AG04449 (cell line): ENCODE results near the gene YTHDF2.

Experiments
- CTCF ChIA-PET: fragments of 350-600 bp; formaldehyde crosslinking; extraction: SDS; loops from one replicate; lab custom pipeline; 2021; ENCODE audit warnings: antibody characterized with exemption; lab: Yijun Ruan, JAX
- POLR2A ChIA-PET: fragments of 400-600, 350-600 bp; formaldehyde crosslinking; extraction: SDS; loops from one replicate; lab custom pipeline; 2020; ENCODE audit warnings: antibody characterized with exemption, inconsistent platforms; lab: Yijun Ruan, JAX
- DNase-seq: peaks from one replicate; pipeline ENCODE4 v3.0.0-alpha.2; 2010; ENCODE audit warnings: low read depth, low spot score
- H3K4me3 ChIP-seq: 2 replicates; pipeline ENCODE4 v1.5.1; 2011; ENCODE audit warnings: low read depth, mild to moderate bottlenecking, control low read depth, low read length
- TF ChIP-seq, protein P1 (sequence below): IDR thresholded peaks from one replicate; pipeline ENCODE4 v1.5.1; 2011; ENCODE audit warnings: mild to moderate bottlenecking, moderate library complexity, low read length, control low read depth, inconsistent platforms; ENCODE audit not compliant: insufficient read depth; ENCODE audit errors: missing control alignments

Gene YTHDF2

DNA sequence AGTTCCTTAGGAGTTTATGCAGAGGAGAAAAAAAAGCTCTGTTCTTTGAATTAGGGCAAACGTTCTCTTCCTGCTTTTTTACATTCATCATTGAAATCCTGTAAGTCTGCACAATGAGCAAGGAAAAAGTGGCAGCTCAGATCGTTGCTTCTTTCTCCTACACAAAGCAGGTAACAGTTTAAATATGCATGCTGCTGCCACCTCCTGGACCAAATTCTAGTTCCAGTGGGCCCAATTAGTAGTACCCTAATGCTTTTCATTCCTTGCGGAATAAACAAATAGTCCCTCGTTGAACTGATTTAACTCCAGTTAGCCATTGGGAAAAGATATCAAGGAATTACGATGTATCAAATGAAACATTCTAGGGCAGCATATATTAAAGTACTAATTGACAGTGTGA is 20.1 kb downstream of the YTHDF2 start:
- no peak for DNase-seq
- TF ChIP-seq, protein P1, sequence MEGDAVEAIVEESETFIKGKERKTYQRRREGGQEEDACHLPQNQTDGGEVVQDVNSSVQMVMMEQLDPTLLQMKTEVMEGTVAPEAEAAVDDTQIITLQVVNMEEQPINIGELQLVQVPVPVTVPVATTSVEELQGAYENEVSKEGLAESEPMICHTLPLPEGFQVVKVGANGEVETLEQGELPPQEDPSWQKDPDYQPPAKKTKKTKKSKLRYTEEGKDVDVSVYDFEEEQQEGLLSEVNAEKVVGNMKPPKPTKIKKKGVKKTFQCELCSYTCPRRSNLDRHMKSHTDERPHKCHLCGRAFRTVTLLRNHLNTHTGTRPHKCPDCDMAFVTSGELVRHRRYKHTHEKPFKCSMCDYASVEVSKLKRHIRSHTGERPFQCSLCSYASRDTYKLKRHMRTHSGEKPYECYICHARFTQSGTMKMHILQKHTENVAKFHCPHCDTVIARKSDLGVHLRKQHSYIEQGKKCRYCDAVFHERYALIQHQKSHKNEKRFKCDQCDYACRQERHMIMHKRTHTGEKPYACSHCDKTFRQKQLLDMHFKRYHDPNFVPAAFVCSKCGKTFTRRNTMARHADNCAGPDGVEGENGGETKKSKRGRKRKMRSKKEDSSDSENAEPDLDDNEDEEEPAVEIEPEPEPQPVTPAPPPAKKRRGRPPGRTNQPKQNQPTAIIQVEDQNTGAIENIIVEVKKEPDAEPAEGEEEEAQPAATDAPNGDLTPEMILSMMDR, result no peak
- no peak overlapping the region for H3K4me3 ChIP-seq
- POLR2A ChIA-PET, result no interaction called here
- CTCF ChIA-PET, result interaction anchor here (0.9 to 3.4 kb wide), 4 partner anchors 16 to 121 kb away, joined by 3 to 20 read pairs (median 8); partner anchors contain the start of gene YTHDF2

DNA sequence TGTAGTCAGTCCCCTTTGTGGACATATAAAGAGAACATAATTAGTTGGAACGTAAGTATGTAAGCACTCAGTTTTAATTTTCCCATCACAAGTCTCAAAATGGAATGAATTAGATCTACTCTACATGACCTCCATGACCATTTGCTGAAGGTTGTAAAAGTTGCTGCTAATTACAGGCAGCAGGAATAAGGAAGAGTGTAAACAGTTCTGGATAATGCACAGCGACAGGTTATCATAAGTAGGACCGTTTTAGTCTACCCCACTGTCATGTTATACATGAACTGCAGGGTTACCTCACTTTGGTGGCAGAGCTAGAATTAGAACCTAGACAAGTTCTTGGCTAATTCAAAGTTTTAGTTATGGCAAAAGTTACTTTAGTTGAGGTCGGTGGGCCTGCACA is 21.7 kb downstream of the YTHDF2 start:
- CTCF ChIA-PET, result interaction anchor here (0.7 to 2.5 kb wide), 5 partner anchors 22 to 119 kb away, joined by 3 to 7 read pairs (median 4); partner anchors contain the start of gene YTHDF2
- POLR2A ChIA-PET, result no interaction called here

DNA sequence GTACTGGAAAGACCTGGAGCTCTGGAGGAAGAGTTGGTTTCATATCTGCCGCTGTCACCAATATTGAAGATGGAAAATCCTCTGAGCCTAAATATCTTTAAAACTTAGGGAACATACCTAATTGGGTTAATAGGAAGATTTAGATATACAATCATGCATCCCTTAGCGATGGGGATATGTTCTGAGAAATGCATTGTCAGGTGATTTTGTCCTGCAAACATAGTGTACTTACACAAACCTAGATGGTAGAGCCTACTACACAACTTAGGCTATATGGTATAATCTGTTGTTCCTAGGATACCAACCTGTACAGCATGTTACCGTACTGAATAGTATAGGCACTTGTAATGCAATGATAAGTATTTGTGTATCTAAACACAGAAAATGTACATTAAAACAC is 22.5 kb downstream of the YTHDF2 start:
- no peak for DNase-seq
- TF ChIP-seq, protein P1, result no peak
- ChIA-PET POLR2A (no interaction called here), CTCF (interaction anchor here (0.9 to 2.5 kb wide), 4 partner anchors 22 to 118 kb away, joined by 3 to 7 read pairs (median 5); partner anchors contain the start of gene YTHDF2)
- no peak overlapping the region for H3K4me3 ChIP-seq

More for the DNA sequence above, 21.7 kb downstream of the YTHDF2 start:
- DNase-seq, result no peak
- H3K4me3 ChIP-seq, result no peak overlapping the region
- TF ChIP-seq, protein P1, result no peak

DNA sequence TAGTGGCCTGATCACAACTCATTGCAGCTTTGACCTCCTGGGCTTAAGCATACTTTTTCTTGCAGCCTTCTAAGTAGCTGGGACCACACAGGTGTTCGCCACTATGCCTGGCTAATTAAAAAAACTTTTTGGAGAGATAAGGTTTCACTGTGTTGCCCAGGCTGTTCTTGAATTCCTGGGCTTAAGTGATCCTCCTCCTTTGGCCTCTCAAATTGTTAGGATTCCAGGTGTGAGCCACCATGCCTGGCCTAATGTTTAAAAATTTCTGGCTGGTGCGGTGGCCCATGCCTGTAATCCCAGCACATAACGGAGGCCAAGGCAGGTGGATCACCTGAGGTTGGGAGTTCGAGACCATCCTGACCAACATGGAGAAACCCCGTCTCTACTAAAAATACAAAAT is 24.4 kb downstream of the YTHDF2 start:
- CTCF ChIA-PET, result interaction anchor here (1.2 kb wide), 1 partner anchor 25 kb away, joined by 4 read pairs; the partner anchor contains the start of gene YTHDF2

DNA sequence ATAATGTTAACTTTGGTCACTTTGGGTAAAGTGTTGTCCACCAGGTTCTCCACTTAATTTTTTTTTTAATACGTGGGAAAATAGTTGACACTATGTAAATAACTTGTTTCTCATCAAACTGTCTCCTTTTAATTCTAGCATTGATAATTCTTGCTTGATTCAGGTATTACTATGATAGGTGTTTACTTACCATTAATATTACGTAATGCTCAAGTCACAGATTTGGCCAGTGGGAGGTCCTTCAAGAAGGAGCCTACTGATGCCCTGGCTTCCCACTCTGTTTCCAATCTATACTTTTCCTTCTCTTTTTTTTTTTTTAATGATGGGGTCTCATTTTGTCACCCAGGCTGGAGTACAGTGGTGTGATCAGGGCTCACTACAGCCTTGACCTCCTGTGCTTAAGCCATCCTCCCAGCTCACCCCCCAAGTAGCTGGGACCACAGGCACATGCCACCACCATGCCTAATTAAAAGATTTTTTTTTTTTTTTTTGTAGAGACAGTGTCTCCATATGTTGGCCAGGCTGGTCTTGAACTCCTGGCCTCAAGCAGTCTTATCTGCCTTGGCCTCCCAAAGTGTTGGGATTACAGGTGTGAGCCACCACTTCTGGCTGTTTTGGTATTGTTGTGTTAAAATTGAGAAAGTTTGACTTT is 29.9 kb downstream of the YTHDF2 start:
- no peak for DNase-seq
- ChIA-PET POLR2A (interaction anchor here (0.7 kb wide), 1 partner anchor 9 kb away, joined by 3 read pairs; no protein-coding TSS in a partner anchor), CTCF (no interaction called here)

More for the DNA sequence above, 24.4 kb downstream of the YTHDF2 start:
- POLR2A ChIA-PET, result no interaction called here
- TF ChIP-seq, protein P1, result no peak
- H3K4me3 ChIP-seq, result no peak overlapping the region
- no peak for DNase-seq

More for the DNA sequence above, 29.9 kb downstream of the YTHDF2 start:
- no peak overlapping the region for H3K4me3 ChIP-seq
- TF ChIP-seq, protein P1, result no peak
